Endodermal cell (in vitro differentiated cells): ENCODE measurements around the gene SMARCC1. TPM values are rescaled to one million over a fixed set of nuclear protein-coding genes. Genes with fewer than 3 reads are reported as not detected.

ENCODE experiments used
- DNase-seq: peaks from one replicate; pipeline ENCODE4 v3.0.0-alpha.2; 2017
- H3K27ac ChIP-seq: 2 replicates; pipeline ENCODE4 v1.5.1; 2013; ENCODE audit warnings: mild to moderate bottlenecking, low read depth, low read length, moderate library complexity
- H3K27me3 ChIP-seq: 2 replicates; pipeline ENCODE4 v1.6.1; 2013; ENCODE audit warnings: mild to moderate bottlenecking, low read length, moderate library complexity; ENCODE audit not compliant: insufficient read depth, control insufficient read depth, poor library complexity, severe bottlenecking
- H3K36me3 ChIP-seq: 2 replicates; pipeline ENCODE4 v1.7.0; 2013; ENCODE audit warnings: mild to moderate bottlenecking, low read length, moderate library complexity; ENCODE audit not compliant: control insufficient read depth, insufficient read depth
- H3K4me1 ChIP-seq: one replicate; pipeline ENCODE4 v1.7.0; 2013; ENCODE audit warnings: low read length; ENCODE audit not compliant: control insufficient read depth, insufficient read depth
- H3K4me3 ChIP-seq: 2 replicates; pipeline ENCODE4 v1.5.1; 2013; ENCODE audit warnings: mild to moderate bottlenecking, low read length, moderate library complexity
- H3K9ac ChIP-seq: 2 replicates; pipeline ENCODE4 v1.6.1; 2013; ENCODE audit warnings: mild to moderate bottlenecking, low read length, moderate library complexity; ENCODE audit not compliant: poor library complexity, severe bottlenecking; ENCODE audit errors: extremely low read depth
- H3K9me3 ChIP-seq: 2 replicates; pipeline ENCODE4 v1.6.1; 2013; ENCODE audit warnings: mild to moderate bottlenecking, low read length, moderate library complexity; ENCODE audit not compliant: control insufficient read depth
- H3K27ac Mint-ChIP-seq: 2 replicates; pipeline ENCODE4 v1.8.0; 2020; ENCODE audit warnings: mixed read lengths
- H3K27me3 Mint-ChIP-seq: 2 replicates; pipeline ENCODE4 v1.8.0; 2021; ENCODE audit warnings: mild to moderate bottlenecking, mixed read lengths; ENCODE audit not compliant: insufficient read depth
- H3K36me3 Mint-ChIP-seq: 2 replicates; pipeline ENCODE4 v1.8.0; 2020; ENCODE audit warnings: low read depth, mixed read lengths
- H3K4me1 Mint-ChIP-seq: 2 replicates; pipeline ENCODE4 v1.8.0; 2020; ENCODE audit warnings: mixed read lengths
- H3K4me3 Mint-ChIP-seq: 2 replicates; pipeline ENCODE4 v1.8.0; 2020; ENCODE audit warnings: mild to moderate bottlenecking, moderate library complexity, mixed read lengths
- H3K9me3 Mint-ChIP-seq: 2 replicates; pipeline ENCODE4 v1.8.0; 2020; ENCODE audit warnings: mild to moderate bottlenecking, mixed read lengths
- WGBS, 2 experiments: methylation state at CpG; one replicate each; pipeline versions ENCODE4 v1.1.5 to v1.1.7; 2013; ENCODE audit warnings: missing lambda C conversion rate in 2 of 2, mixed read lengths in 1 of 2; ENCODE audit not compliant: insufficient coverage in 1 of 2, insufficient read length in 1 of 2; 5-methylcytosine and 5-hydroxymethylcytosine counted together
- total RNA-seq, 2 donors: library from RNA; stranded (reverse); fragmentation: NEBNext Ultra II Directional in 1 of 2; extraction: Animal tissue kit (Norgen Biotek cat#: 25700) in 1 of 2; gene quantifications; 2 replicates in 1 of 2; 3 replicates in 1 of 2; pipeline ENCODE4 v1.2.1, GENCODE V29; 2021
- TF ChIP-seq, protein P1 (sequence below): fragments of 200-600 bp; sonication (generic); conservative IDR thresholded peaks from 2 replicates; pipeline ENCODE4 v1.5.0; 2021; ENCODE audit warnings: antibody characterized with exemption, mild to moderate bottlenecking

Gene SMARCC1
- total RNA-seq, 2 donors from 2014 or later, result 200 to 231 TPM

DNA sequence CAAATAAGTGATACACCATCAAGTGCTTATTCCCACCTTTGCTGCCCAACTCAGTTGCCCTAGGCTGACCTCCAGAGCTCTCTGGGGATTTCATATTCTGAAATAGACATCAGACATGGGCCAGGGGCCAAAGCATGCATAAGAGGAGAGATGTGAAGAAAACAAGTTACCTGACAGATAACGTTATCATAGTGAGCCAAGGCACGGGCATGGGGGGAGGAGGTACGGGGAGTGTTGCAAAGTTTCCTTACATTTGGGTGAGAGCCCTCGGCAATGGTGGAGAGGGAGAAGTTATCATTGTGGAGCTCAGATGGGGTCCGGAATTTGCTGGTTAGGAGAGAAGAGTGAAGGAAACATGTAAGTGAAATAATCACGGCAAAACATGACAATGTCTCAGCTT is 212.8 kb downstream of the SMARCC1 start:
- Mint-ChIP-seq H3K36me3 (no peaks in the 10 kb centered on the region), H3K27me3 (peaks cover 21% of the 10 kb centered on the region), H3K4me1 (no peaks in the 10 kb centered on the region), H3K4me3 (no peak overlapping the region), H3K9me3 (no peaks in the 10 kb centered on the region), H3K27ac (no peak overlapping the region)
- DNase-seq, result no peak
- H3K4me3 ChIP-seq, result no peak overlapping the region
- no peak overlapping the region for H3K27ac ChIP-seq
- 85 to 92% methylated on average over 6 of the region's 6 CpGs for WGBS, 2 experiments
- H3K9ac ChIP-seq, result no peak overlapping the region
- H3K27me3 ChIP-seq, result peaks cover 13% of the 10 kb centered on the region
- H3K9me3 ChIP-seq, result no peaks in the 10 kb centered on the region
- TF ChIP-seq, protein P1, sequence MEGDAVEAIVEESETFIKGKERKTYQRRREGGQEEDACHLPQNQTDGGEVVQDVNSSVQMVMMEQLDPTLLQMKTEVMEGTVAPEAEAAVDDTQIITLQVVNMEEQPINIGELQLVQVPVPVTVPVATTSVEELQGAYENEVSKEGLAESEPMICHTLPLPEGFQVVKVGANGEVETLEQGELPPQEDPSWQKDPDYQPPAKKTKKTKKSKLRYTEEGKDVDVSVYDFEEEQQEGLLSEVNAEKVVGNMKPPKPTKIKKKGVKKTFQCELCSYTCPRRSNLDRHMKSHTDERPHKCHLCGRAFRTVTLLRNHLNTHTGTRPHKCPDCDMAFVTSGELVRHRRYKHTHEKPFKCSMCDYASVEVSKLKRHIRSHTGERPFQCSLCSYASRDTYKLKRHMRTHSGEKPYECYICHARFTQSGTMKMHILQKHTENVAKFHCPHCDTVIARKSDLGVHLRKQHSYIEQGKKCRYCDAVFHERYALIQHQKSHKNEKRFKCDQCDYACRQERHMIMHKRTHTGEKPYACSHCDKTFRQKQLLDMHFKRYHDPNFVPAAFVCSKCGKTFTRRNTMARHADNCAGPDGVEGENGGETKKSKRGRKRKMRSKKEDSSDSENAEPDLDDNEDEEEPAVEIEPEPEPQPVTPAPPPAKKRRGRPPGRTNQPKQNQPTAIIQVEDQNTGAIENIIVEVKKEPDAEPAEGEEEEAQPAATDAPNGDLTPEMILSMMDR, result no peak
- H3K4me1 ChIP-seq, result no peaks in the 10 kb centered on the region
- no peaks in the 10 kb centered on the region for H3K36me3 ChIP-seq

- Mint-ChIP-seq H3K36me3 (no peaks in the 10 kb centered on the region), H3K27me3 (peaks cover 5% of the 10 kb centered on the region), H3K4me3 (no peak overlapping the region), H3K9me3 (no peaks in the 10 kb centered on the region), H3K27ac (no peak overlapping the region), H3K4me1 (no peaks in the 10 kb centered on the region)
- H3K9me3 ChIP-seq, result no peaks in the 10 kb centered on the region
- no peak overlapping the region for H3K4me3 ChIP-seq
- no peaks in the 10 kb centered on the region for H3K36me3 ChIP-seq
- H3K27ac ChIP-seq, result no peak overlapping the region
- WGBS, 2 experiments, result 83 to 88% methylated on average over 2 to 4 of the region's 4 CpGs
- no peak overlapping the region for H3K9ac ChIP-seq
- TF ChIP-seq, protein P1, result no peak
- peaks cover 8% of the 10 kb centered on the region for H3K27me3 ChIP-seq
- DNase-seq, result no peak
- H3K4me1 ChIP-seq, result no peaks in the 10 kb centered on the region
Measured at GRCh38 chr3:47567149-47567548, 214.5 kb downstream of the SMARCC1 start.

DNA sequence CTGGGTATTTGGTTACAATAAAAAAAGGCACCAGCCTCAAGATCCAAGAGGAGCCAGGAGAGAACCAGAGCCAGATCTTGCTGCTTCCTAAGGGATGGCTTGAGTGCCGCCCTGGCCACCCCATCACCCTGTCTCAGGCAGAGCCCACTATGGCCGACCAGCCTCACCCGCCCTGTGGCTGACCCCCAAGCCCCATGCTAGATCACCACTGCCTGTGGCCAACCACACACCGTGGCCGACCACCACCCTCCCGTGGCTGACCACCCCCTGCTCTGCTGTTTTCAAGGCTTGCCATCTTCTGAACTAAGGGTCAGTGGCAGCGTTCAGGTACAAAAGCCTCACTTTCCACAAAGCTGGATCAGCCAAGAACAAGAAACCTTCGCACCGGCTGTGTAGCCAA is 215.0 kb downstream of the SMARCC1 start:
- Histone ChIP-seq H3K9ac (no peak overlapping the region), H3K36me3 (no peaks in the 10 kb centered on the region), H3K4me1 (no peaks in the 10 kb centered on the region), H3K4me3 (no peak overlapping the region), H3K27me3 (peaks cover 4% of the 10 kb centered on the region), H3K9me3 (no peaks in the 10 kb centered on the region), H3K27ac (no peak overlapping the region)
- no peak overlapping the region for H3K4me3 Mint-ChIP-seq
- no peaks in the 10 kb centered on the region for H3K4me1 Mint-ChIP-seq
- H3K27ac Mint-ChIP-seq, result no peak overlapping the region
- no peak for DNase-seq
- WGBS, 2 experiments, result 95 to 97% methylated on average over 4 to 9 of the region's 9 CpGs
- TF ChIP-seq, protein P1, result no peak
- H3K9me3 Mint-ChIP-seq, result no peaks in the 10 kb centered on the region
- H3K36me3 Mint-ChIP-seq, result no peaks in the 10 kb centered on the region
- H3K27me3 Mint-ChIP-seq, result peaks cover under 1% of the 10 kb centered on the region
